ENCODE data around the gene SBF2.

The SBF2 gene

GRCh38 chr11:9927670-9928069, 366.3 kb downstream of the SBF2 start:
- no peak overlapping the region for H3K4me3 ChIP-seq (ENCODE audit: low read length)
- TF ChIP-seq, protein P1, sequence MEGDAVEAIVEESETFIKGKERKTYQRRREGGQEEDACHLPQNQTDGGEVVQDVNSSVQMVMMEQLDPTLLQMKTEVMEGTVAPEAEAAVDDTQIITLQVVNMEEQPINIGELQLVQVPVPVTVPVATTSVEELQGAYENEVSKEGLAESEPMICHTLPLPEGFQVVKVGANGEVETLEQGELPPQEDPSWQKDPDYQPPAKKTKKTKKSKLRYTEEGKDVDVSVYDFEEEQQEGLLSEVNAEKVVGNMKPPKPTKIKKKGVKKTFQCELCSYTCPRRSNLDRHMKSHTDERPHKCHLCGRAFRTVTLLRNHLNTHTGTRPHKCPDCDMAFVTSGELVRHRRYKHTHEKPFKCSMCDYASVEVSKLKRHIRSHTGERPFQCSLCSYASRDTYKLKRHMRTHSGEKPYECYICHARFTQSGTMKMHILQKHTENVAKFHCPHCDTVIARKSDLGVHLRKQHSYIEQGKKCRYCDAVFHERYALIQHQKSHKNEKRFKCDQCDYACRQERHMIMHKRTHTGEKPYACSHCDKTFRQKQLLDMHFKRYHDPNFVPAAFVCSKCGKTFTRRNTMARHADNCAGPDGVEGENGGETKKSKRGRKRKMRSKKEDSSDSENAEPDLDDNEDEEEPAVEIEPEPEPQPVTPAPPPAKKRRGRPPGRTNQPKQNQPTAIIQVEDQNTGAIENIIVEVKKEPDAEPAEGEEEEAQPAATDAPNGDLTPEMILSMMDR (conservative IDR thresholded peaks at IDR 0.05; ENCODE audit: low read depth, low read length): no peak
- no peak for DNase-seq (ENCODE audit: low read depth)

- TF ChIP-seq, protein P1 (conservative IDR thresholded peaks at IDR 0.05; ENCODE audit: low read depth, low read length): no peak
- DNase-seq (ENCODE audit: low read depth): no peak
- H3K4me3 ChIP-seq (ENCODE audit: low read length): no peak overlapping the region
Observed at GRCh38 chr11:9923280-9923679, 370.7 kb downstream of the SBF2 start.

- TF ChIP-seq, protein P1 (conservative IDR thresholded peaks at IDR 0.05; ENCODE audit: low read depth, low read length): no peak
- DNase-seq (ENCODE audit: low read depth): no peak
- H3K4me3 ChIP-seq (ENCODE audit: low read length): no peak overlapping the region
Observed at GRCh38 chr11:9922806-9923205, 371.2 kb downstream of the SBF2 start.

GRCh38 chr11:9916480-9916879, 377.5 kb downstream of the SBF2 start:
- TF ChIP-seq, protein P1 (conservative IDR thresholded peaks at IDR 0.05; ENCODE audit: low read depth, low read length): no peak
- DNase-seq (ENCODE audit: low read depth): no peak

GRCh38 chr11:9914064-9914463, 380.0 kb downstream of the SBF2 start:
- no peak for DNase-seq (ENCODE audit: low read depth)
- TF ChIP-seq, protein P1 (conservative IDR thresholded peaks at IDR 0.05; ENCODE audit: low read depth, low read length): no peak
- H3K4me3 ChIP-seq (ENCODE audit: low read length): no peak overlapping the region

More at GRCh38 chr11:9916480-9916879, 377.5 kb downstream of the SBF2 start:
- no peak overlapping the region for H3K4me3 ChIP-seq (ENCODE audit: low read length)

GRCh38 chr11:9905960-9906791, 387.8 kb downstream of the SBF2 start:
- peak; percentile 58 for DNase-seq (ENCODE audit: low read depth)
- no peak overlapping the region for H3K4me3 ChIP-seq (ENCODE audit: low read length)
- TF ChIP-seq, protein P1 (conservative IDR thresholded peaks at IDR 0.05; ENCODE audit: low read depth, low read length): no peak

GRCh38 chr11:9905501-9905951, 388.5 kb downstream of the SBF2 start:
- TF ChIP-seq, protein P1 (conservative IDR thresholded peaks at IDR 0.05; ENCODE audit: low read depth, low read length): no peak
- H3K4me3 ChIP-seq (ENCODE audit: low read length): no peak overlapping the region
- DNase-seq (ENCODE audit: low read depth): no peak
